8988T (cell line): ENCODE data around the gene PLXND1.
"Not testable (repeated sequence)": the region's sequence is repeated elsewhere in the genome, so short reads cannot be mapped to it uniquely, and the experiment has no call there.

Experiments
- DNase-seq: peaks from one replicate; pipeline ENCODE4 v3.0.0; 2011

PLXND1 gene, protein sequence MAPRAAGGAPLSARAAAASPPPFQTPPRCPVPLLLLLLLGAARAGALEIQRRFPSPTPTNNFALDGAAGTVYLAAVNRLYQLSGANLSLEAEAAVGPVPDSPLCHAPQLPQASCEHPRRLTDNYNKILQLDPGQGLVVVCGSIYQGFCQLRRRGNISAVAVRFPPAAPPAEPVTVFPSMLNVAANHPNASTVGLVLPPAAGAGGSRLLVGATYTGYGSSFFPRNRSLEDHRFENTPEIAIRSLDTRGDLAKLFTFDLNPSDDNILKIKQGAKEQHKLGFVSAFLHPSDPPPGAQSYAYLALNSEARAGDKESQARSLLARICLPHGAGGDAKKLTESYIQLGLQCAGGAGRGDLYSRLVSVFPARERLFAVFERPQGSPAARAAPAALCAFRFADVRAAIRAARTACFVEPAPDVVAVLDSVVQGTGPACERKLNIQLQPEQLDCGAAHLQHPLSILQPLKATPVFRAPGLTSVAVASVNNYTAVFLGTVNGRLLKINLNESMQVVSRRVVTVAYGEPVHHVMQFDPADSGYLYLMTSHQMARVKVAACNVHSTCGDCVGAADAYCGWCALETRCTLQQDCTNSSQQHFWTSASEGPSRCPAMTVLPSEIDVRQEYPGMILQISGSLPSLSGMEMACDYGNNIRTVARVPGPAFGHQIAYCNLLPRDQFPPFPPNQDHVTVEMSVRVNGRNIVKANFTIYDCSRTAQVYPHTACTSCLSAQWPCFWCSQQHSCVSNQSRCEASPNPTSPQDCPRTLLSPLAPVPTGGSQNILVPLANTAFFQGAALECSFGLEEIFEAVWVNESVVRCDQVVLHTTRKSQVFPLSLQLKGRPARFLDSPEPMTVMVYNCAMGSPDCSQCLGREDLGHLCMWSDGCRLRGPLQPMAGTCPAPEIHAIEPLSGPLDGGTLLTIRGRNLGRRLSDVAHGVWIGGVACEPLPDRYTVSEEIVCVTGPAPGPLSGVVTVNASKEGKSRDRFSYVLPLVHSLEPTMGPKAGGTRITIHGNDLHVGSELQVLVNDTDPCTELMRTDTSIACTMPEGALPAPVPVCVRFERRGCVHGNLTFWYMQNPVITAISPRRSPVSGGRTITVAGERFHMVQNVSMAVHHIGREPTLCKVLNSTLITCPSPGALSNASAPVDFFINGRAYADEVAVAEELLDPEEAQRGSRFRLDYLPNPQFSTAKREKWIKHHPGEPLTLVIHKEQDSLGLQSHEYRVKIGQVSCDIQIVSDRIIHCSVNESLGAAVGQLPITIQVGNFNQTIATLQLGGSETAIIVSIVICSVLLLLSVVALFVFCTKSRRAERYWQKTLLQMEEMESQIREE (N-terminal part only)

GRCh38 chr3:129606636-129607390 is at the start of gene PLXND1:
Gene PLXND1, minus strand, starts transcription at chr3:129606676. Its CDS starts 37 bp downstream, at chr3:129606639.
- peak; percentile 91 for DNase-seq

DNA sequence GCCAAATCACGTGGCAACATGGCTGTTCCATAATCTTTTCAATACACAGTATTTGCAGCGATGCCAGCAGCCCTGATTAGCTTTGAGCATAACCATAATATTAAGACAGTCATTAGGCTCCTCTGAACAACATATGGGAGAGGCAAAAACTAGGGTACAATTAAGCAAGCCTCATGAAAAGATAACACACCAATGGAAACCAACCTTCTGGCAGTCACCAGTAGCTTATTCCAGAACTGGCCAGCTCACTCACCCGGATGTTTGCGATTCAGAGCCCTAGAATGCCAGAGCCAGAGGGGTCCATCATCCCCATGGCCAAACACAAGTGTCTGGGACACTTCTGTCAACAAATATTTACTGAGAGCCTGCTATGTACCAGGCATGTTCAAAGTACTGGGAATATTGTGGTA is 48.8 kb upstream of the PLXND1 start:
- no peak for DNase-seq

DNA sequence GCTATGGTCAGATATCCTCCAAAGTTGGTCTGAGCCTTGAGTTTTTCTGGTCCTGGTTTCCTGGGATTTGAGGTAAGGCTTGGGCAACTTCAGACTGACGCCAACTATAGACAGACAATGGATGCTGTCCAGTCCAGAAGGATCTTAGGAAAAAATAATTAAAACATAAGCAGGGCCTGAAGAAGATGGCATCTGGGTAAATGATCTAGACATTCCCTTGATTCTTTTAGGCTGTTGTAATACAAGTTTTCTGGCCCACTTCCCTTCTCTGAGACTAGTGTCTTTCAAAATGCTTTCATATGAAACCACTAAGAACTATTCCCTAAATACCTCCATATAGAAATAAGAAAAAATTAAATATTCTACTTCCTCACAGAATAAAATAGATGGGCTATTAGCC is 47.7 kb upstream of the PLXND1 start:
- DNase-seq, result no peak

DNA sequence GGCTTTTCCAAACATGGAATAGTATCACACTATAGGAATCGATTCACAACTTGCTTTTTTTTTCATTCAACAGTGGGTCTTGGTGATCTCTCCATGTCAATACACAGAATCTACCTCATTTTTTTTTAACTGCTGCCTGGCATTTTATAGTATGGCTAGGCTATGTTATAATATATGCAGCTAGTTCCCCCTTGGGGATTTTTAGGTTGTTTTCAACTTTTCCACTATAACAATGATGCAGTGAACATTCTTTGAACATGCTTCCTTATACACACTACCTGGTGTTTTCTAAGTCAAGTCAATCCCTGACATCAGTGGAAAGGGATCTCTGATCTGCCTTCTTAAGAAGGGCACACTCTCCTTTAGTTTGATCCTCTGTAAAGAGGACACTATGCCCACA is 46.5 kb upstream of the PLXND1 start:
- DNase-seq, result no peak

DNA sequence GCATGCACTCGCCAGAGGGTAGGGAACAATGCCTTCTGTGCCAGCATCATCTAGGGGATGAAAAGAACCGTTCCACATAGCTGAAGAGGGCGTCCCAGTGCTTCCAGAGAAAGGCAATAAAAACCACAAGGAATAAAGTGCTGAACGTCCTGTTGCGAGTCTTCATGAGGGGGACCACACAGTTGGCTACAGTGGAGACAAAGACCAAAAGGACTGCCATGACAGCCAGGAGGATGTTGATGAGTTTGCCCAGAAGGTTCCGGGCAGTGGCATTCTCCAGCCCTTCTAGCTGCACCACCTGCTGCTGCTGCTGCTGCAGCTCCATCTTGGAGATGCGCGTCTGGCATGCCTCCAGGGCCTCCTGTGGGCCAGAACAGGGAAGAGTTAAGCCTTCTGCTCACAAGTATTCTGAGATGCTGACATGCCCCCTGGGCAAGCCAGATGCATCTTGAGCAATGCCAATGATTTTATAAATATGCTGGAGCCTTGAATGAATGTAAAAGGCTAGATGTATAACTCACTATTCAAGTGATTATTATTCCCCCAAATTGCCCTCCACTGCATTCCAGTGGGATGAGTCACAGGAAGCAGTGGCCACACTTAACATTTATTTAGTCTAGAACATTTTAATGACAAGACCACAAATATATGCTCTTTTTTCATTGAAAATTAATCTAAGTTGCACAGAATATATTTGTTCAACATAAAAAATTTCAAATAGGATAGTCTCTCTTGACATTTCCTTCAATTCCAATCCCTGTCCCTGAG is 45.1 kb upstream of the PLXND1 start:
- no peak for DNase-seq

GRCh38 chr3:129650256-129650872 is 43.9 kb upstream of the PLXND1 start:
- no peak for DNase-seq

- DNase-seq, result no peak
These were observed 41.9 kb upstream of the PLXND1 start for GRCh38 chr3:129648391-129648790.

DNA sequence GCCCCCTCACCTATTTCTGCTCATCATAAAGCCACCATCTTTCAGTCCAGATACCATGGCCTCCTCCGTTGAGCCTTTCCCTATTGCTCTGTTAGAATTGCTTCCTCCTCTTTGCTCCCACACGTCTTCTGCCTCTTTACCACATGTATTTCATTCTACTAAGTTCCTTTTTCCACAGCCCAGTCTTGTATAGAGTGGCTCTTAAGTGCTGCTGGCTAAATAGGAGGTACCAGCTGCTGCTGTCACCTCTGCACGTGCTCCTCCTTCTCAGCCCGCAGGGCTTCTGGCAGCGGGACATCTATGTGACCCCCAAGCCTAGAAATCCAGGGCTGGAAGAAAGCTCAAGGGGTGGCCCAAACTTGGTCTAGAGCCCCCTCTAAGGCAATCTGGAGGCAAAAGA is 38.8 kb upstream of the PLXND1 start:
- no peak for DNase-seq

- no peak for DNase-seq
These were observed 38.4 kb upstream of the PLXND1 start for GRCh38 chr3:129644836-129645235.

GRCh38 chr3:129641567-129642260 is 35.2 kb upstream of the PLXND1 start:
- DNase-seq, result not testable (repeated sequence)

DNA sequence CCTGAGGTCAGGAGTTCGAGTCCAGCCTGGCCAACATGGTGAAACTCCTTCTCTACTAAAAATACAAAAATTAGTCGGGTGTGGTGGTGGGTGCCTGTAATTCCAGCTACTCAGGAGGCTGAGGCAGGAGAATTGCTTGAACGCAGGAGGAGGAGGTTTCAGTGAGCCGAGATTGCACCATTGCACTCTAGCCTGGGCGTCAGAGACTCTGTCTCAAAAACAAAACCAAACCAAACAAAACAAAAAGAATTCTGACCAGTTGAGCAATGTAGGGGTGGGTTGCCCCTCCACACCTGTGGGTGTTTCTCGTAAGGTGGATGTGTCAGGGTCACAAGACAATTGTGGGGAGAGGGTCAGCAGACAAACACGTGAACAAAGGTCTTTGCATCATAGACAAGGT is 34.5 kb upstream of the PLXND1 start:
- DNase-seq, result not testable (repeated sequence)

- DNase-seq, result no peak
These were observed 32.0 kb upstream of the PLXND1 start for GRCh38 chr3:129638481-129638880.

- DNase-seq, result no peak
These were observed 29.6 kb upstream of the PLXND1 start for GRCh38 chr3:129636082-129636481.

DNA sequence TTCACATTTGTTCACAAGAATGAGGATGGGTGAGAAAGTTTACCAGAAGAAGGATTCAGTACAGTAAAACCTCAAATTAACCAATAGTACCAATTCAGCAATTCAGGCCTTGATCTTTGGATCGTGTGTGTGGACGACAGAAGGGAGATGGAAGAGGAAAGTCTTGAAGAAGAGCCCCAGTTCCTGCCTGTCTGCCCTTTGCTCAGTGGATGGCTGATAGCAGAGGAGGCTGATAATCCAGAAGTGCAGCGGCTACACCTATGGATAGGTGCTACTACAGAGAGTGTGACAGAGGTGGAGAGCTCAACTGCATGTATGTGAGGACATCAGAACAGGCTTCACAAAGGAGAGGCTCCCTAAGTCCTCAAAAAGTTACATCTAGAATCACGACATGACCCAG is 29.2 kb upstream of the PLXND1 start:
- DNase-seq, result no peak

- peak; percentile 3 for DNase-seq
These were observed 27.4 kb upstream of the PLXND1 start for GRCh38 chr3:129633751-129634481.

- DNase-seq, result peak; percentile 8
These were observed 26.5 kb upstream of the PLXND1 start for GRCh38 chr3:129632977-129633376.

DNA sequence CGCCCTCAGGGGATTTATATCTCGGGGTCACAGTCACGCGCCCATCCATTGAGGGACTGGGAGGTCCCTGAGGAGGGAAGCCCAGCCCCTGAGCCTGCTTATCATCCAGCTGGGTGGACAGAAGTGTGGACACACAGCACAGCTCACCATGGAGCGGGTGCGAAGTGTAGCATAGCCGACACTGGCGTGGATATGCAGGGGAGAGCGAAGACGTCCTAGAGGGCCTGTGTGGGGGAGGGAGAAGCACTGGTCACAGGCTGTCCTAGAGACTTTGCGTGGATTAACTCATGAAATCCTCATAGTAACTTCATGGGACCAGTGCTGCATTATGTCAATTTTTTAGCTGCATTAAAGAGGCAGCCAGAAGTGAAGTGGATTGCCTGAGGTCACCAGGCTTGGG is 26.1 kb upstream of the PLXND1 start:
- DNase-seq, result no peak

DNA sequence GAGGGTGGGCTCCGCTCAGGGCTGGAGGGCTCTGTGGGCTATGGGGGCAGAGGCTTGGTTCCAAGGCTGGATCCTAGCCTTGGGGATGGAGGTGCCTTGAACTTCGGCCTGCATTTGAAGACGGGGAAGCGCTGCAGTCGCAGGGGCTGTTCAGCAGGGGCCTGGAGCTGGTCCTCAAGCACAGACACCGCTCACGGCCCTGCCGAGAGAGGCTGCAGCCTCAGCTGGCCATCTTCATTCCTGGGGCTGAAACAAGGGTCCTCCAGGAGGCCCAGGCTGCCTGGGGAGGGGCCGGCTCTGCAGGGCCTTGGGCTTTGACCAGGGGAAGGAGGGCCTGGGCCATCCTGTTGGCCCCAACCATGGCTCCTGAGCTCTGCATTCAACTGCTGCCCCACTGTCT is 25.6 kb upstream of the PLXND1 start:
- no peak for DNase-seq

GRCh38 chr3:129629011-129629410 is 22.5 kb upstream of the PLXND1 start:
- no peak for DNase-seq

- DNase-seq, result no peak
These were observed 21.7 kb upstream of the PLXND1 start for GRCh38 chr3:129628169-129628522.
